ENCODE data around the gene SWAP70. TPM values are rescaled to one million over a fixed set of nuclear protein-coding genes. Genes with fewer than 3 reads are reported as not detected.

The SWAP70 gene
- total RNA-seq, 1 donor from 2014 or later, result 20.4 TPM

DNA sequence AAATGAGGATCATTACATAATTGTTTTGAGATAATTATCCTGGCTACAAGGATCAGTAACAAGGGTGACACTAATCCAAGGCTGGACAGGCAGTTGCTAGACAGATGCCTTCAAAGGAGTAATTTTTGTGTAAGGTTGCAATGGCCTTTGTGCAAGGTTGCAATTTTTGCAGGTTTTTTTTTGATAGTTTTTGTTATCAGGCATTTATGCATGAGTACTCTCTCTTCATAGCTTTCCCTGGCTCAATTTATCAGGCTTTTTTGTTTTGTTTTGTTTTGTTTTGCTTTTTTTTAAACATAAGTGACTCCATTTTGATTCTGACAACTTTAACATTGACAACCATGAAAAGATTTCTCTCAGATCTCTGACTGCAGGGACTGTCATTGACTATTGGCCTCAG is 110.2 kb downstream of the SWAP70 start:
- TF ChIP-seq, protein P1, sequence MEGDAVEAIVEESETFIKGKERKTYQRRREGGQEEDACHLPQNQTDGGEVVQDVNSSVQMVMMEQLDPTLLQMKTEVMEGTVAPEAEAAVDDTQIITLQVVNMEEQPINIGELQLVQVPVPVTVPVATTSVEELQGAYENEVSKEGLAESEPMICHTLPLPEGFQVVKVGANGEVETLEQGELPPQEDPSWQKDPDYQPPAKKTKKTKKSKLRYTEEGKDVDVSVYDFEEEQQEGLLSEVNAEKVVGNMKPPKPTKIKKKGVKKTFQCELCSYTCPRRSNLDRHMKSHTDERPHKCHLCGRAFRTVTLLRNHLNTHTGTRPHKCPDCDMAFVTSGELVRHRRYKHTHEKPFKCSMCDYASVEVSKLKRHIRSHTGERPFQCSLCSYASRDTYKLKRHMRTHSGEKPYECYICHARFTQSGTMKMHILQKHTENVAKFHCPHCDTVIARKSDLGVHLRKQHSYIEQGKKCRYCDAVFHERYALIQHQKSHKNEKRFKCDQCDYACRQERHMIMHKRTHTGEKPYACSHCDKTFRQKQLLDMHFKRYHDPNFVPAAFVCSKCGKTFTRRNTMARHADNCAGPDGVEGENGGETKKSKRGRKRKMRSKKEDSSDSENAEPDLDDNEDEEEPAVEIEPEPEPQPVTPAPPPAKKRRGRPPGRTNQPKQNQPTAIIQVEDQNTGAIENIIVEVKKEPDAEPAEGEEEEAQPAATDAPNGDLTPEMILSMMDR (IDR thresholded peaks at IDR 0.05), result no peak
- Mint-ChIP-seq H3K36me3 (ENCODE audit: low read depth) (no peaks in the 10 kb centered on the region), H3K27me3 (ENCODE audit: low read depth) (no peaks in the 10 kb centered on the region), H3K4me3 (ENCODE audit: unreplicated experiment) (no peak overlapping the region), H3K4me1 (ENCODE audit: low read depth) (peaks cover 37% of the 10 kb centered on the region), H3K27ac (ENCODE audit: unreplicated experiment) (peak overlapping the region; percentile 68), H3K9me3 (ENCODE audit: low read depth) (no peaks in the 10 kb centered on the region)
- no peak for DNase-seq (ENCODE audit: low spot score)

DNA sequence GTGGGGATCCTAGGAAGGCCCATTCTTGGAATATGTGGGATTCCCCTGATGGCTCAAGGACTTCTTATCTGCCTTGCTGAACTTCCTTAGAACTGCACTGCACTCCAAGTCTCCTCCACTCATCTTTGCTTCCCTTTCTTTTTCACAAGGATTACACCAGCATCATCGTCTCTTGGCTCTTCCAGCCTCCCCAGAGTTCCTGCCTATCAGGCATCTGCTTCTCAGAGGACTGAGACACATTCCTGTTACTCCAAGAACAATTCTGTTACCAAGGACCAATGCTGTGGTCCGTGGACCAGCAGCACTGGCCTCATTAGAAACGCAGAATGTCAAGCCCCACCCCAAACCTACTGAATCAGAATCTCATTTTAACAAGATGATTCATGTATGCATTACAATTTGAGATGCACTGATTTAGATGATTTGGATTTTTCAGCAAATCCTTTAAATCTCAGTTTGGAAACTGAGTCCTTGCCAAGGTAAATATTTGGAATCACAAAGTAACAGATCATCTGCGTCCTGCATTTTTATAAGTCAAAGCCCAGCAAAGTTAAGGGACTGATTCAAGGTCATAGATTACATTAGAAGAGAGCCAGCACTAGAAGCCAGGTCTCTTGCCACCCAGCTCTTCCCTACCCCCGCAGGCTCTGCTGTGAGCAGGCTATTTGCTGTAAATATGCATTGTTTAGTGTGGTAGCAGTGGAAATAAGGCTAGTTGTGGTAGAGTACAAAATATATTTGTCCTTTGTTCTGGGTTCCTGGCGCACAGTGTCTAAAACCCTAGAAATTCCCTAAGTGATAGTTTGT is 110.9 kb downstream of the SWAP70 start:
- no peaks in the 10 kb centered on the region for H3K9me3 Mint-ChIP-seq (ENCODE audit: low read depth)
- H3K4me3 Mint-ChIP-seq (ENCODE audit: unreplicated experiment), result no peak overlapping the region
- TF ChIP-seq, protein P1 (IDR thresholded peaks at IDR 0.05), result no peak
- DNase-seq (ENCODE audit: low spot score), result no peak
- peaks cover 2% of the 10 kb centered on the region for H3K36me3 Mint-ChIP-seq (ENCODE audit: low read depth)
- peaks cover 37% of the 10 kb centered on the region for H3K4me1 Mint-ChIP-seq (ENCODE audit: low read depth)
- peak overlapping the region; percentile 68 for H3K27ac Mint-ChIP-seq (ENCODE audit: unreplicated experiment)
- H3K27me3 Mint-ChIP-seq (ENCODE audit: low read depth), result no peaks in the 10 kb centered on the region

DNA sequence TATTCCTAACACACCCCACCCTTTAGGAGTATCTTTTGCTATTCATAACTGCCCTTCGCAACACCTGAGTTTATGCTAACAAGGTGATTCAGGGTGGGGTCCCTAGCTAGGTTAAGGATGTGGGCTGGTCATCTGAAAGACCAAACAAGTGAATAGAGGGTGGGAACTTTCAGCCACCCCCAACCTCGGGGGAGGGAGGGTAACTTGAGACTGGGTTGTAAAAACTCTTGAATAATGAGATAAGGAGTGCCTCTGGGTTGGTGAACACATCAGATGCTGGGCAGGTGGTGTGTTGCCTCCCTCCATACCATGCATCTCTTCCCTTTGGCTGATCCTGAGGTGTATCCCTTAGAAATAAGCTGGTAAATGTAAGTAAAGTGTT is 111.5 kb downstream of the SWAP70 start:
- Mint-ChIP-seq H3K36me3 (ENCODE audit: low read depth) (peaks cover 7% of the 10 kb centered on the region), H3K4me3 (ENCODE audit: unreplicated experiment) (no peak overlapping the region), H3K4me1 (ENCODE audit: low read depth) (peaks cover 37% of the 10 kb centered on the region), H3K9me3 (ENCODE audit: low read depth) (no peaks in the 10 kb centered on the region), H3K27ac (ENCODE audit: unreplicated experiment) (no peak overlapping the region), H3K27me3 (ENCODE audit: low read depth) (no peaks in the 10 kb centered on the region)
- TF ChIP-seq, protein P1 (IDR thresholded peaks at IDR 0.05), result no peak
- no peak for DNase-seq (ENCODE audit: low spot score)

DNA sequence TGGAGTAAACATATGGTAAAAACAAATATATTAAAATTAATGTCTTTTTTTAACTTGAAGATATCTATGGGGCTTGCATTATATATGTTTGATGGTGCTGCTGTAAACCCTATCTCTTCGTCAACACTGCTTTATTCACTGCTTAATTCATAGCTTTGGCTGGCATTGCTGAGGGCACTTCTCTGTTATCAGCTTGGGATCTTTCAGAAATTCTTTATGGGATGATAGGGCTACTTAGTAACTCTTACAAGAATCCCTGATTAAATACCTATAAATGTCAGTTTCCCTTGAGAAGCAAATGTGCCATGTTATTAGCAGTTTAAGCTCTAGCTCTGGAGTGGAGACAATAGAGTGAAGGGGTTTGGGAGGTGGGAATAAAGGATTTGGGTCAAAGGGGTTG is 112.3 kb downstream of the SWAP70 start:
- peaks cover 33% of the 10 kb centered on the region for H3K4me1 Mint-ChIP-seq (ENCODE audit: low read depth)
- H3K4me3 Mint-ChIP-seq (ENCODE audit: unreplicated experiment), result no peak overlapping the region
- TF ChIP-seq, protein P1 (IDR thresholded peaks at IDR 0.05), result no peak
- no peaks in the 10 kb centered on the region for H3K27me3 Mint-ChIP-seq (ENCODE audit: low read depth)
- no peak for DNase-seq (ENCODE audit: low spot score)
- H3K27ac Mint-ChIP-seq (ENCODE audit: unreplicated experiment), result no peak overlapping the region
- no peaks in the 10 kb centered on the region for H3K9me3 Mint-ChIP-seq (ENCODE audit: low read depth)
- peaks cover 12% of the 10 kb centered on the region for H3K36me3 Mint-ChIP-seq (ENCODE audit: low read depth)

DNA sequence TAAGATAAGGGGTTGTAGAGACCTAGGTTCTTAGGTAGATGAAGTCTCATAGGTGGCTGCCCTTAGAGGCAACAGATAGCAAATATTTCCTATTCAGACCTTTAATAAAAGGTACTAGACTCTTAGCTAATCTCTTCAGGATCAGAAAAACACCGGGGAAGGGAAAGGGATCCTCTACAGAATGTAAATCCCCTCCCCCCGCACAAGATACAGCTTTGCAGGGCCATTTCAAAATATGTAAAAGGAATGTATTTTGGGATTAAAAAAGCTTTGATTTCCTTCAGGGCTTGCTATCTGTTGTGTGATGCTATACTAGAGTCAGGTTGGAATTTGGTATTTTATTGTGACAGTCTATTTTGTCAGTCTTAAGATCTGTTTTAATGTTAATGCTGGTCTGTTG is 113.2 kb downstream of the SWAP70 start:
- Mint-ChIP-seq H3K4me3 (ENCODE audit: unreplicated experiment) (no peak overlapping the region), H3K27me3 (ENCODE audit: low read depth) (no peaks in the 10 kb centered on the region), H3K36me3 (ENCODE audit: low read depth) (peaks cover 19% of the 10 kb centered on the region), H3K9me3 (ENCODE audit: low read depth) (no peaks in the 10 kb centered on the region), H3K27ac (ENCODE audit: unreplicated experiment) (no peak overlapping the region), H3K4me1 (ENCODE audit: low read depth) (peaks cover 27% of the 10 kb centered on the region)
- no peak for DNase-seq (ENCODE audit: low spot score)
- TF ChIP-seq, protein P1 (IDR thresholded peaks at IDR 0.05), result no peak

Measured in chondrocyte (in vitro differentiated cells).